ENCODE results near the gene PREX1. TPM values are rescaled to one million over a fixed set of nuclear protein-coding genes. Genes with fewer than 3 reads are reported as not detected.

PREX1 gene
- total RNA-seq, 1 experiment from 2014 or later, result 3.3 TPM

DNA sequence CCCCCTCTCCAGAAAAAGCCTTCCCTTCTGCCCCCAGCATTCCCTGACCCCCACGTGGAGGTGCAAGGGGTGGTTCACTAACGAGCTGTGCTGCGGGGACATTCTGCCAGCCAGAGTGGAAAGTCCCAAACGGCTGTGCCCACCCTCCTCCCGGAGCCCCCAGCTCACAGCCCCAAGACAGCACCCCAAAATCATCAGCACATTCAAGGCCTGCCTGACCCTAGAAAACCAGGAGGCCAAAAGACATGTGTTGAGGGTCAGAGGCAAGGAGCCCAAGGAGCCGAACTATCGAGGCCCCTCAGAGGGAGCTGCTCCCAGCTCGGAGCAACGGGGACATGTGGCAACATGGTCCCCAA, 197.9 kb downstream of the PREX1 start:
- intact Hi-C loops (cut with micrococcal nuclease; ENCODE audit: unreplicated experiment), result loop anchor here (10.0 kb wide), 3 partner anchors 415 to 1875 kb away; partner anchors contain the start of gene CSE1L
- POLR2A ChIA-PET (ENCODE audit: unreplicated experiment), result no interaction called here

DNA sequence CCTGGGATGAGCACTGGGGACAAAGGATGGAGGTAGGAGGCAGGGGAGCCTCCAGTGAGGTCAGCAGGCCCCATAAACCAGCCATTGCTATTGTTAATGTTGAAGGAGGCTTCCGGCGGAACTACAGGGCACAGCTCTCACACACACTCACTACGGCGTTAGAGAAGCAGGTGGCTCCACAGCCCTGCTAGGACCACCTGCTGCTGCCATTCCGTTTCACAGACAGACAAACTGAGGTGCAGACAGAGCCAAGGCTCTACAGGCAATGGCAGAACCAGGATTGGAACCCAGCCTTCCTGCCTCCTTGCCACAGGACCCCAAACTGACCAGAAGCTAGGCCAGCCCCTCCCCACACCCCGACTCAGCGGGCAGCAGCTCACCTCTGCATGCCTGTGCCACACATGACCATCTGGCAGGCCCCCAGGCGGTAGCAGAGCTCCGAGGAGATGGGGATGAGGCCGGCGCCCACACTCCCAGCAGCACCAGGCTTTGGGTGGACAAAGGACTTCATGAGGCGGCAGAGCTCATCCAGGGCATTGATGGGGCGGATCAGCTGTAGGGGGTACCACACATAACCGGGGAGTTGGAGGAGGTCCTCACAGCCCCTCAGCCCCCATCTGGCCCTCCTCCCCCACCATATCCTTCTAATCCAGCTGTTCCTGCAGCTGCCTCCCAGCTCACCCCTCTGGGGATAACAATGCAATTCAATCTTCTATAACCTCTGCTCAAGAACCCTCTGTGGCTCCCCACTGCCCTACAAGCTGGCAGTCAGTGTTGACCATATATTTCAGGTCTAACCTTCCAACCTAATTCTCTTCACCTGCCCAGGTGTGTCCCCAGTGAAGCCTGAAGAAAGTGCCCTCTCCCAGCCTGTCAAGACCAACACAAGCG, 198.5 kb downstream of the PREX1 start:
- intact Hi-C loops (cut with micrococcal nuclease; ENCODE audit: unreplicated experiment), result loop anchor here (10.0 kb wide), 2 partner anchors 1245 to 1875 kb away; no protein-coding TSS in a partner anchor
- TF ChIP-seq, protein P1, sequence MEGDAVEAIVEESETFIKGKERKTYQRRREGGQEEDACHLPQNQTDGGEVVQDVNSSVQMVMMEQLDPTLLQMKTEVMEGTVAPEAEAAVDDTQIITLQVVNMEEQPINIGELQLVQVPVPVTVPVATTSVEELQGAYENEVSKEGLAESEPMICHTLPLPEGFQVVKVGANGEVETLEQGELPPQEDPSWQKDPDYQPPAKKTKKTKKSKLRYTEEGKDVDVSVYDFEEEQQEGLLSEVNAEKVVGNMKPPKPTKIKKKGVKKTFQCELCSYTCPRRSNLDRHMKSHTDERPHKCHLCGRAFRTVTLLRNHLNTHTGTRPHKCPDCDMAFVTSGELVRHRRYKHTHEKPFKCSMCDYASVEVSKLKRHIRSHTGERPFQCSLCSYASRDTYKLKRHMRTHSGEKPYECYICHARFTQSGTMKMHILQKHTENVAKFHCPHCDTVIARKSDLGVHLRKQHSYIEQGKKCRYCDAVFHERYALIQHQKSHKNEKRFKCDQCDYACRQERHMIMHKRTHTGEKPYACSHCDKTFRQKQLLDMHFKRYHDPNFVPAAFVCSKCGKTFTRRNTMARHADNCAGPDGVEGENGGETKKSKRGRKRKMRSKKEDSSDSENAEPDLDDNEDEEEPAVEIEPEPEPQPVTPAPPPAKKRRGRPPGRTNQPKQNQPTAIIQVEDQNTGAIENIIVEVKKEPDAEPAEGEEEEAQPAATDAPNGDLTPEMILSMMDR (conservative IDR thresholded peaks at IDR 0.05), result no peak
- no peak for TF ChIP-seq EZH2 (IDR thresholded peaks at IDR 0.05; ENCODE audit: low read depth)
- POLR2A ChIA-PET (ENCODE audit: unreplicated experiment), result no interaction called here

More for the DNA sequence above, 197.9 kb downstream of the PREX1 start:
- no peaks in the 10 kb centered on the region for H3K36me3 ChIP-seq (ENCODE audit: low read depth)
- no peaks in the 10 kb centered on the region; the same call in 1 of the 2 replicates for H3F3A ChIP-seq (ENCODE audit: insufficient read depth, low read depth)
- no peaks in the 10 kb centered on the region for H3K4me1 ChIP-seq (replicated peaks; ENCODE audit: insufficient read depth)
- H3K4me3 ChIP-seq, result no peak overlapping the region
- no peak overlapping the region for H3K27ac ChIP-seq
- H2AFZ ChIP-seq, result no peak overlapping the region
- BruUV-seq (replicated peaks), result no TSS peak
- H3K27me3 ChIP-seq (ENCODE audit: insufficient read depth, low read depth), result no peaks in the 10 kb centered on the region
- CTCF ChIA-PET, result no interaction called here
- DNase-seq, result no peak
- H3K4me2 ChIP-seq, result no peak overlapping the region
- no peaks in the 10 kb centered on the region for H4K20me1 ChIP-seq (ENCODE audit: insufficient read depth)
- no peaks in the 10 kb centered on the region for H3K9me3 ChIP-seq (ENCODE audit: insufficient read depth, low read depth)
- H3K79me2 ChIP-seq (ENCODE audit: low read depth), result no peaks in the 10 kb centered on the region
- H3K9me2 ChIP-seq (ENCODE audit: insufficient read depth), result no peaks in the 10 kb centered on the region
- TF ChIP-seq EZH2 (IDR thresholded peaks at IDR 0.05; ENCODE audit: low read depth), result no peak
- TF ChIP-seq, protein P1 (conservative IDR thresholded peaks at IDR 0.05), result no peak

DNA sequence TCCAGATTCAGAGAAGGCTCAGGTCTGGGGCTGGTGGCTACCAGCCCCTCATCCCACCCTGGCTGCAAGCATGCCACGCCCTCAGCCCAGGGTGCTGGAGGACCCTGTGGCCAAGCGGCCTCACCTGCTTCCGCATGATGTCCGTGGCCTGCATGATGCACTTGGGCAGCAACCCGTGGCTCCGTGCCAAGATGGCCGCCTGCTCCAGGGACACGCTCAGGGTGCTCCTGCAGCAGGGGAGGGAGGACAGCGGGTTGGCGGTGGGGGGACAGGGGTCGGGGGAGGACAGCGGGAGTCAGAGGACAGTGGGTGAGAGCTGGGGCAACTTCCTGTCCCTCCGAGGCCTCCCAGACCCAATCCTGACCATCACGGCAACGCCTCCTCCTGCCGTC, 200.1 kb downstream of the PREX1 start:
- no peak overlapping the region for H2AFZ ChIP-seq
- TF ChIP-seq, protein P1 (conservative IDR thresholded peaks at IDR 0.05), result no peak
- TF ChIP-seq EZH2 (IDR thresholded peaks at IDR 0.05; ENCODE audit: low read depth), result no peak
- POLR2A ChIA-PET (ENCODE audit: unreplicated experiment), result no interaction called here
- H3K79me2 ChIP-seq (ENCODE audit: low read depth), result no peaks in the 10 kb centered on the region
- H3K4me2 ChIP-seq, result no peak overlapping the region
- H4K20me1 ChIP-seq (ENCODE audit: insufficient read depth), result no peaks in the 10 kb centered on the region
- no peaks in the 10 kb centered on the region for H3K36me3 ChIP-seq (ENCODE audit: low read depth)
- H3K9me2 ChIP-seq (ENCODE audit: insufficient read depth), result no peaks in the 10 kb centered on the region
- no peak for DNase-seq
- H3K4me1 ChIP-seq (replicated peaks; ENCODE audit: insufficient read depth), result no peaks in the 10 kb centered on the region
- CTCF ChIA-PET, result no interaction called here
- no TSS peak for BruUV-seq (replicated peaks)
- H3K4me3 ChIP-seq, result no peak overlapping the region
- H3F3A ChIP-seq (ENCODE audit: insufficient read depth, low read depth), result no peaks in the 10 kb centered on the region; the same call in 1 of the 2 replicates
- H3K9me3 ChIP-seq (ENCODE audit: insufficient read depth, low read depth), result no peaks in the 10 kb centered on the region
- no peaks in the 10 kb centered on the region for H3K27me3 ChIP-seq (ENCODE audit: insufficient read depth, low read depth)
- intact Hi-C loops (cut with micrococcal nuclease; ENCODE audit: unreplicated experiment), result loop anchor here (10.0 kb wide), 2 partner anchors 1243 to 1873 kb away; no protein-coding TSS in a partner anchor
- no peak overlapping the region for H3K27ac ChIP-seq

More for the DNA sequence above, 198.5 kb downstream of the PREX1 start:
- H3K27me3 ChIP-seq (ENCODE audit: insufficient read depth, low read depth), result no peaks in the 10 kb centered on the region
- H3K4me3 ChIP-seq, result no peak overlapping the region
- no peak overlapping the region for H3K27ac ChIP-seq
- BruUV-seq (replicated peaks), result no TSS peak
- CTCF ChIA-PET, result no interaction called here
- no peak for DNase-seq
- no peak overlapping the region for H3K4me2 ChIP-seq
- no peaks in the 10 kb centered on the region for H3K36me3 ChIP-seq (ENCODE audit: low read depth)
- no peaks in the 10 kb centered on the region for H3K79me2 ChIP-seq (ENCODE audit: low read depth)
- H2AFZ ChIP-seq, result no peak overlapping the region
- H3K9me2 ChIP-seq (ENCODE audit: insufficient read depth), result no peaks in the 10 kb centered on the region
- H4K20me1 ChIP-seq (ENCODE audit: insufficient read depth), result no peaks in the 10 kb centered on the region
- H3F3A ChIP-seq (ENCODE audit: insufficient read depth, low read depth), result no peaks in the 10 kb centered on the region; the same call in 1 of the 2 replicates
- H3K9me3 ChIP-seq (ENCODE audit: insufficient read depth, low read depth), result no peaks in the 10 kb centered on the region
- H3K4me1 ChIP-seq (replicated peaks; ENCODE audit: insufficient read depth), result no peaks in the 10 kb centered on the region

All from PC-9 (cell line).